A549 (cell line): ENCODE results near the gene UBAC1. TPM values are rescaled to one million over a fixed set of nuclear protein-coding genes. Genes with fewer than 3 reads are reported as not detected.

ENCODE experiments used
- ATAC-seq, 2 experiments: fragments of 200-7000 bp in 1 of 2; fragments of >200 bp in 1 of 2; cut with Nextera tagmentation in 1 of 2; cut with Tn5 transposase in 1 of 2; 3 replicates each; pipeline versions ENCODE4 v1.8.0 to v1.9.1; 2018 to 2020; ENCODE audit warnings: mild to moderate bottlenecking in 1 of 2, moderate library complexity in 1 of 2
- CTCF ChIA-PET: fragments of 300-600 bp; sonication (Branson Sonifier 250); formaldehyde crosslinking; extraction: SDS; loops from one replicate; lab custom pipeline; 2021; ENCODE audit warnings: antibody characterized with exemption, inconsistent platforms; lab: Yijun Ruan, JAX
- POLR2A ChIA-PET: fragments of 350-600 bp; formaldehyde crosslinking; extraction: SDS; loops from one replicate; lab custom pipeline; 2021; ENCODE audit warnings: antibody characterized with exemption, inconsistent platforms; lab: Yijun Ruan, JAX
- DNase-seq, 2 experiments: peaks; one replicate each; pipeline versions ENCODE4 v3.0.0 to v3.0.0-alpha.2; 2011 to 2016; ENCODE audit warnings: low read depth in 1 of 2, low spot score in 1 of 2
- FAIRE-seq: peaks from 2 replicates; lab custom pipeline; 2011; peaks lifted over from hg19 to GRCh38; lab: Jason Lieb, UNC
- H3K27ac ChIP-seq, 2 experiments: fragments of >200 bp; sonication (Bioruptor Twin); formaldehyde crosslinking; 3 replicates each; pipeline ENCODE4 v1.5.1; 2016 to 2017
- H3K4me1 ChIP-seq: fragments of >200 bp; sonication (Bioruptor Twin); formaldehyde crosslinking; 3 replicates; pipeline ENCODE4 v1.6.1; 2016
- H3K4me2 ChIP-seq: fragments of >200 bp; sonication (Bioruptor Twin); formaldehyde crosslinking; 3 replicates; pipeline ENCODE4 v1.6.1; 2016
- H3K4me3 ChIP-seq: fragments of >200 bp; sonication (Bioruptor Twin); formaldehyde crosslinking; 3 replicates; pipeline ENCODE4 v1.5.1; 2016
- H3K9me3 ChIP-seq: fragments of >200 bp; sonication (Bioruptor Twin); formaldehyde crosslinking; 3 replicates; pipeline ENCODE4 v1.6.1; 2016
- CBX8 ChIP-seq: fragments of 200-600 bp; sonication (generic); IDR thresholded peaks from 2 replicates; pipeline ENCODE4 v1.6.1; 2016
- FOXS1 ChIP-seq: fragments of 250-450 bp; sonication (Bioruptor Pico); IDR thresholded peaks from 2 replicates; pipeline ENCODE4 v1.5.0; 2020; ENCODE audit warnings: mild to moderate bottlenecking, moderate library complexity
- KDM1A ChIP-seq: fragments of 200-600 bp; sonication (generic); IDR thresholded peaks from 2 replicates; pipeline ENCODE4 v1.6.1; 2016; ENCODE audit warnings: low read depth, mild to moderate bottlenecking
- MAFK ChIP-seq: fragments of 450-650 bp; IDR thresholded peaks from 2 replicates; pipeline ENCODE4 v1.6.1; 2014; ENCODE audit not compliant: partially characterized antibody
- POLR2A ChIP-seq: IDR thresholded peaks from 2 replicates; pipeline ENCODE4 v1.6.1; 2012; ENCODE audit warnings: mild to moderate bottlenecking, low read length
- SREBF2 ChIP-seq: fragments of 450-650 bp; IDR thresholded peaks from 2 replicates; pipeline ENCODE4 v1.6.1; 2014; ENCODE audit warnings: mild to moderate bottlenecking, moderate library complexity
- ZC3H11A ChIP-seq: fragments of 450-650 bp; IDR thresholded peaks from 2 replicates; pipeline ENCODE4 v1.6.1; 2014; ENCODE audit warnings: antibody characterized with exemption, mild to moderate bottlenecking
- whole genome bisulfite sequencing: methylation state at CpG from one replicate; pipeline ENCODE4 v1.1.6; 2017; ENCODE audit errors: missing lambda C conversion rate; 5-methylcytosine and 5-hydroxymethylcytosine counted together
- polyA plus RNA-seq, 4 experiments: library from polyadenylated mRNA; depleted of rRNA in 3 of 4; stranded (reverse); fragments of >200 nt; fragmentation: RNase III in 1 of 4; extraction: RNeasy Plus Mini Kit Qiagen cat#74134 plus additional on column Dnase treatment in 1 of 4; gene quantifications; 2 replicates in 3 of 4; 3 replicates in 1 of 4; pipeline ENCODE4 v1.2.3, GENCODE V29; 2011 to 2017
- TF ChIP-seq, protein P1 (sequence below): IDR thresholded peaks from 2 replicates; pipeline ENCODE4 v1.6.1; 2012; ENCODE audit warnings: low read depth, borderline replicate concordance
- TF ChIP-seq, protein P2 (sequence below): fragments of >200 bp; sonication (Bioruptor Twin); formaldehyde crosslinking; IDR thresholded peaks from 3 replicates; pipeline ENCODE4 v1.5.1; 2016

Gene UBAC1
- polyA plus RNA-seq, 2 of the 4 experiments (the other 2 are of a cell fraction): 30.8 to 37.6 TPM

DNA sequence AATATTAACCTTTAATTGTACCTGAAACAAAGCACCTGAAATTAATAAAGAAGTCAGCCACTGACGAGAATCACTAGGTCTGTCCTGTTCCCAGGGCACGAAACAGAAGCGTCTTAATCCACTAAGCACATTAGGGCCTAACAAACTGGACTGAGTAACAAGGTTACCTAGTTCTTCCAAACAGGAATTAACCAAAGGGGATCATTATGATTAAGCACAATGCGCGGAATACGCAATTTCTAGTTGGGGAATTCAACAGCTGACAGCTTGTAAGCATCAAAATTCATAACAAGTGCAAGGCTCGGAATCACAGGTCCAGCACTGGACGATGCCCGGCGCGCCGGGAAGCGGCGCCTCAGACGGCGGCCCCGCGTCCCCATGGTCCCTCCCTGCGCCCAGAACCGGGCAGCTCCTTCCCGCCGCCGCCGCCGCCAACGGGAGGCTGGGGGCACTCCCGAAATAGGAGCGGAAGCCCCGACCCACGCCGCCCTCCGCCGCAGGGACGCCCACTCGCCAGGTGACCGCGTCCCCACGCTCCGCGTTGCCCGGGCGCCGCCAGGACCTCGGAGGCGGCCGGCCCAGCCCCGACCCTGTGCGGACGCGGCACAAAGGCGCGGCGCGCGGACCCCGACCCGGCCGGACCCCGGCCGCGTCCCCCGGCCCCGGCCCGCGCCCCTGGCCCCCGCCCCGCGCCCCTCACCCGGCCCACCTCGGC lies 54.7 kb downstream of the UBAC1 start:
- peaks cover 22% of the 10 kb centered on the region for H3K4me1 ChIP-seq
- DNase-seq (peak in 1 of 2 experiments; percentile 33), FAIRE-seq (no peak), ATAC-seq (peak; percentile 35 to 40)
- peak overlapping the region; percentile 66 for H3K4me3 ChIP-seq
- H3K4me2 ChIP-seq: peak overlapping the region; percentile 86
- TF ChIP-seq, protein P1, sequence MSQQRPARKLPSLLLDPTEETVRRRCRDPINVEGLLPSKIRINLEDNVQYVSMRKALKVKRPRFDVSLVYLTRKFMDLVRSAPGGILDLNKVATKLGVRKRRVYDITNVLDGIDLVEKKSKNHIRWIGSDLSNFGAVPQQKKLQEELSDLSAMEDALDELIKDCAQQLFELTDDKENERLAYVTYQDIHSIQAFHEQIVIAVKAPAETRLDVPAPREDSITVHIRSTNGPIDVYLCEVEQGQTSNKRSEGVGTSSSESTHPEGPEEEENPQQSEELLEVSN: peak; percentile 16; the same call in 1 of the 2 replicates
- TF ChIP-seq POLR2A: no peak
- ChIA-PET CTCF (interaction anchor here (1.0 kb wide), 1 partner anchor 9 kb away, joined by 3 read pairs; no protein-coding TSS in a partner anchor), POLR2A (no interaction called here)
- WGBS: 6% methylated on average over 27 of the region's 70 CpGs
- peak overlapping the region; percentile 73 to 93 for H3K27ac ChIP-seq
- H3K9me3 ChIP-seq: peaks cover 27% of the 10 kb centered on the region

DNA sequence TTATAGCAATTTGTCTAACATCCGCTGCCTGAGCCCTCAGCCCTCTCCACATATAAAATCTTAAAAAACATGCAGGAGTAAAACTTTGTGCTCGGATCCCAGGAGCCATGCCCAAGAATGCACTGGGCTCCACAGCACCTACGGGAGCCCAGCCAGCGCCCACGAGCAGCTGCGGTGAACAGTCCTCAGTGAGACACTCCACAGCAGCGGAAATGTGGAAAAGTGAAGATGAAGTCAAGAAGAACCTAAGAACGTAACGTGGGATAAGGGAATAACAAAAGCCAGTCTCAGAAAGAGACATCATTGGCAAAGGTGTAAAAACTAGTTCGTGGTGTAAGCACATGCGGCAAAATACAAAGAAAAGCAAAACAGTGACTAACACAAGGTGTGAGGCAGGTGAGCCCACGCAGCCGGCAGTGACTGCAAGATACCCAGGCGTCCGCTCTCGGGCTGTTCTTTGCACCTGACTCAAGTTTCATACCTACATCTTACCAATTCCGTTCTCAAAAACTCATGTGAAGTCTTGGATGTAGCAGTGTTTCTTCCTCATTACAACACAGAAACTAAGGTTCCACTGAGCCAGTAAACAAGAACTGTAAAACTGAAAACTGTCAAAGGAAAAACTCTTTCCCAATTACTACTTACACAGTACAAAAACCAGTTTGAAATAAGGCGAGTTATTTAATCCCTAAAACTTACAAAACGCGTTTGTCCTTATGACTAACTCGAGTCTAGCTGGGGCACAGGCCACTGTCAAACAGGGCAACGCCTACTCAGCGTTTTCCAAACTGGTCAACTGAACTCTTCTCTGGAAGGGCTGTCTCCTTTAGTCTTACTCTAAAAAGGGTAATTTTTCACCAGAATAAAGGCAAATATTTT lies 55.6 kb downstream of the UBAC1 start:
- TF ChIP-seq, protein P2, sequence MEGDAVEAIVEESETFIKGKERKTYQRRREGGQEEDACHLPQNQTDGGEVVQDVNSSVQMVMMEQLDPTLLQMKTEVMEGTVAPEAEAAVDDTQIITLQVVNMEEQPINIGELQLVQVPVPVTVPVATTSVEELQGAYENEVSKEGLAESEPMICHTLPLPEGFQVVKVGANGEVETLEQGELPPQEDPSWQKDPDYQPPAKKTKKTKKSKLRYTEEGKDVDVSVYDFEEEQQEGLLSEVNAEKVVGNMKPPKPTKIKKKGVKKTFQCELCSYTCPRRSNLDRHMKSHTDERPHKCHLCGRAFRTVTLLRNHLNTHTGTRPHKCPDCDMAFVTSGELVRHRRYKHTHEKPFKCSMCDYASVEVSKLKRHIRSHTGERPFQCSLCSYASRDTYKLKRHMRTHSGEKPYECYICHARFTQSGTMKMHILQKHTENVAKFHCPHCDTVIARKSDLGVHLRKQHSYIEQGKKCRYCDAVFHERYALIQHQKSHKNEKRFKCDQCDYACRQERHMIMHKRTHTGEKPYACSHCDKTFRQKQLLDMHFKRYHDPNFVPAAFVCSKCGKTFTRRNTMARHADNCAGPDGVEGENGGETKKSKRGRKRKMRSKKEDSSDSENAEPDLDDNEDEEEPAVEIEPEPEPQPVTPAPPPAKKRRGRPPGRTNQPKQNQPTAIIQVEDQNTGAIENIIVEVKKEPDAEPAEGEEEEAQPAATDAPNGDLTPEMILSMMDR: no peak
- TF ChIP-seq MAFK: peak; percentile 93
- TF ChIP-seq, all 56 proteins: peak for 1
- Histone ChIP-seq H3K9me3 (peaks cover 19% of the 10 kb centered on the region), H3K4me2 (peak overlapping the region; percentile 86), H3K4me3 (peak overlapping the region; percentile 66), H3K27ac (peak overlapping the region in 1 of 2 experiments; percentile 93; a peak in 2 of 6 replicates), H3K4me1 (peaks cover 22% of the 10 kb centered on the region)
- 70% methylated on average over 23 of the region's 23 CpGs for WGBS
- ChIA-PET POLR2A (no interaction called here), CTCF (interaction anchor here (0.8 to 1.0 kb wide), 2 partner anchors 8 to 9 kb away, joined by 3 read pairs; no protein-coding TSS in a partner anchor)
- no peak for DNase-seq
- ATAC-seq: 0 out of 6 replicates have a peak, but pooled peaks of 1 of the 2 experiments have one; percentile 18
- FAIRE-seq: no peak

DNA sequence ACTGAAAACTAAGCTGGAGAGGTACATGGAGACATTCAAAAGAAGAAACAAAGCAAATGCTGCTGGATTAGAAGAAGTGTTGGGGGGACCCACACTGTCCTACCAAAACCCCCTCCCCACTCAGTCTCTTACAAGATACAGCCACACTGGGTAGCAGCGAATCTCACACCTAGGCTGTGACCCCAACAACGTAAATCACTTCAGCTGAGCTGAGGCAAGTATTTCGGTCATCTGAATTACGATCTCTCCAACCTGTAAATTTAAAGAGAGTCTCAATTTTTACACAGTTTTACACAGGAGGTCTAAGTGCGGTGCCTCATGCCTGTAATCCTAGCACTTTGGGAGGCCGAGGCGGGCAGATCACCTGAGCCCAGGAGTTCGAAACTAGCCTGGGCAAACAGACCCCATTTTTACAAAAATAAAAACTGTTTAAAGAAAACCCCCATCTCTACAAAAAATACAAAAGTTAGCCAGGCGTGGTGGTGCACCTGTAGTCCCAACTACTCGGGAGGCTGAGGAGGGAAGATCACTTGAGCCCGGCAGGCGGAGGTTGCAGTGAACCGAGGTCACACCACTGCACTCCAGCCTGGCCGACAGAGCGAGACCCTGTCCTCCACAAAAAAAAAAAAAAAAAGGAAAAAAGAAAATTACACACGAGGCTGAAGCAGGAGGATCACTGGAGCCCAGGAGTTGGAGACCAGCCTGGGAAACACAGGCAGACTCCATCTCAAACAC lies 57.2 kb downstream of the UBAC1 start:
- TF ChIP-seq ZC3H11A: no peak
- TF ChIP-seq SREBF2: no peak
- TF ChIP-seq CBX8: no peak
- ChIA-PET POLR2A (no interaction called here), CTCF (no interaction called here)
- FAIRE-seq (no peak), ATAC-seq (no peak), DNase-seq (no peak)
- Histone ChIP-seq H3K4me2 (no peak overlapping the region), H3K4me3 (no peak overlapping the region), H3K27ac (no peak overlapping the region), H3K4me1 (peaks cover 22% of the 10 kb centered on the region), H3K9me3 (peaks cover 11% of the 10 kb centered on the region)
- 96% methylated on average over 16 of the region's 16 CpGs for WGBS

DNA sequence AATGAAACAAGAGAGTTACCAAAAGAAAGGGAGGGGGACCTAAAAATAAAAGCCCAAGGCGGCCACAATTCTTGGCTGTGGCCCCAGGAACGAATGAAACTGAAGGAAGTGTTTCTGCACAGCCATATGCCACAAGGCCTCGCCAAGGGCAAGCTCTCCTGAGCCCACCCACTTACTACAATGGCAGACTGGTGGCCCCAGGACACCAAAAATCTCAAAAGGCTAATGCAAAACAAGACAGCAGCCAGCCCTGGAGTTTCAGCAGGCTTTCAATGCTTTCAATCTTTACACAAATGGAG lies 57.9 kb downstream of the UBAC1 start:
- ChIA-PET POLR2A (no interaction called here), CTCF (no interaction called here)
- Histone ChIP-seq H3K4me2 (no peak overlapping the region), H3K4me3 (no peak overlapping the region), H3K4me1 (peaks cover 16% of the 10 kb centered on the region), H3K9me3 (peaks cover 9% of the 10 kb centered on the region), H3K27ac (no peak overlapping the region)
- WGBS: 78% methylated on average over 3 of the region's 3 CpGs
- no peak for DNase-seq
- ATAC-seq: no peak
- FAIRE-seq: no peak
- TF ChIP-seq KDM1A (no peak), FOXS1 (no peak)
